Spleen (tissue), 3 donors: Measurements from ENCODE around the gene MLLT10.

Experiments
- POLR2A ChIP-seq, 3 donors: fragments of 450-650 bp; IDR thresholded peaks; one replicate each; pipeline ENCODE4 v1.5.1; 2017; ENCODE audit warnings: antibody characterized with exemption in 3 of 3, mild to moderate bottlenecking in 1 of 3
- POLR2AphosphoS5 ChIP-seq, 3 donors: sonication (generic); formaldehyde crosslinking; IDR thresholded peaks; one replicate each; pipeline ENCODE4 v1.5.1; 2017; ENCODE audit warnings: antibody characterized with exemption in 3 of 3

GRCh38 chr10:21487416-21488180 is 46.4 kb upstream of the MLLT10 start:
- TF ChIP-seq POLR2AphosphoS5 (IDR thresholded peaks at IDR 0.05), result no peak
- no peak for TF ChIP-seq POLR2A (IDR thresholded peaks at IDR 0.05)
